H9 (cell line): ENCODE results near the gene ATP10B. TPM values are rescaled to one million over a fixed set of nuclear protein-coding genes. Genes with fewer than 3 reads are reported as not detected.

Experiments used
- DNase-seq: peaks from one replicate; pipeline ENCODE4 v3.0.0-alpha.2; 2017
- H2AFZ ChIP-seq: one replicate; pipeline ENCODE4 v1.6.1; 2013; ENCODE audit warnings: mild to moderate bottlenecking, low read length, control low read depth, moderate library complexity
- H2AK5ac ChIP-seq: 2 replicates; pipeline ENCODE4 v1.6.1; 2013; ENCODE audit warnings: low read length, control low read depth, mixed read lengths; ENCODE audit not compliant: insufficient read length
- H2BK120ac ChIP-seq: one replicate; pipeline ENCODE4 v1.6.1; 2013; ENCODE audit warnings: low read depth, mild to moderate bottlenecking, low read length, control low read depth, inconsistent platforms; ENCODE audit not compliant: poor library complexity, severe bottlenecking
- H2BK12ac ChIP-seq: 2 replicates; pipeline ENCODE4 v1.6.1; 2013; ENCODE audit warnings: low read length, control low read depth, mixed read lengths, low read depth; ENCODE audit not compliant: insufficient read length
- H2BK15ac ChIP-seq: 2 replicates; pipeline ENCODE4 v1.6.1; 2013; ENCODE audit warnings: low read depth, low read length, control low read depth
- H2BK20ac ChIP-seq: one replicate; pipeline ENCODE4 v1.6.1; 2013; ENCODE audit warnings: low read depth, mild to moderate bottlenecking, low read length, control low read depth, inconsistent platforms; ENCODE audit not compliant: poor library complexity, severe bottlenecking
- H2BK5ac ChIP-seq: 2 replicates; pipeline ENCODE4 v1.6.1; 2013; ENCODE audit warnings: low read length, control low read depth, mixed read lengths; ENCODE audit not compliant: insufficient read length
- H3K14ac ChIP-seq: 2 replicates; pipeline ENCODE4 v1.6.1; 2013; ENCODE audit warnings: low read length, control low read depth; ENCODE audit not compliant: insufficient read depth
- H3K18ac ChIP-seq: 2 replicates; pipeline ENCODE4 v1.6.1; 2013; ENCODE audit warnings: low read depth, mild to moderate bottlenecking, mixed read lengths, low read length, control low read depth; ENCODE audit not compliant: insufficient read length
- H3K23ac ChIP-seq: 2 replicates; pipeline ENCODE4 v1.6.1; 2013; ENCODE audit warnings: low read length, control low read depth, mixed read lengths, low read depth; ENCODE audit not compliant: insufficient read length
- H3K23me2 ChIP-seq: 2 replicates; pipeline ENCODE4 v1.6.1; 2013; ENCODE audit warnings: low read depth, mild to moderate bottlenecking, mixed read lengths, low read length, control low read depth; ENCODE audit not compliant: insufficient read length, poor library complexity, severe bottlenecking
- H3K27ac ChIP-seq: 2 replicates; pipeline ENCODE4 v1.5.1; 2013; ENCODE audit warnings: low read length, control low read depth, mixed read lengths, low read depth; ENCODE audit not compliant: insufficient read length
- H3K27me3 ChIP-seq: 2 replicates; pipeline ENCODE4 v1.6.1; 2013; ENCODE audit warnings: low read length, control low read depth, inconsistent platforms; ENCODE audit not compliant: insufficient read depth
- H3K4ac ChIP-seq: 2 replicates; pipeline ENCODE4 v1.6.1; 2013; ENCODE audit warnings: low read depth, mild to moderate bottlenecking, control low read depth, inconsistent platforms, low read length, moderate library complexity
- H3K4me1 ChIP-seq: 2 replicates; pipeline ENCODE4 v1.6.1; 2013; ENCODE audit warnings: low read length, control low read depth, inconsistent platforms; ENCODE audit not compliant: insufficient read depth
- H3K4me2 ChIP-seq: 2 replicates; pipeline ENCODE4 v1.6.1; 2013; ENCODE audit warnings: low read length, control low read depth, mixed read lengths; ENCODE audit not compliant: insufficient read length, insufficient read depth
- H3K56ac ChIP-seq: 2 replicates; pipeline ENCODE4 v1.6.1; 2013; ENCODE audit warnings: low read depth, mild to moderate bottlenecking, mixed read lengths, low read length, control low read depth; ENCODE audit not compliant: insufficient read length
- H3K79me1 ChIP-seq: 2 replicates; pipeline ENCODE4 v1.6.1; 2013; ENCODE audit warnings: low read depth, mild to moderate bottlenecking, moderate library complexity, low read length, control low read depth, inconsistent platforms; ENCODE audit not compliant: insufficient read depth, poor library complexity, severe bottlenecking
- H3K79me2 ChIP-seq: 2 replicates; pipeline ENCODE4 v1.6.1; 2013; ENCODE audit warnings: low read length, control low read depth, inconsistent platforms; ENCODE audit not compliant: insufficient read depth
- H3K9ac ChIP-seq: 2 replicates; pipeline ENCODE4 v1.6.1; 2013; ENCODE audit warnings: low read length, control low read depth, mixed read lengths; ENCODE audit not compliant: insufficient read length; ENCODE audit errors: extremely low read depth
- H3K9me3 ChIP-seq: one replicate; pipeline ENCODE4 v1.6.1; 2013; ENCODE audit warnings: low read depth, low read length, inconsistent platforms; ENCODE audit not compliant: control insufficient read depth
- H3T11ph ChIP-seq: one replicate; pipeline ENCODE4 v1.6.1; 2013; ENCODE audit warnings: mild to moderate bottlenecking, low read length, control low read depth, inconsistent platforms
- H4K20me1 ChIP-seq: one replicate; pipeline ENCODE4 v1.6.1; 2013; ENCODE audit not compliant: control insufficient read depth, insufficient read length, insufficient read depth
- H4K5ac ChIP-seq: 2 replicates; pipeline ENCODE4 v1.6.1; 2013; ENCODE audit warnings: low read depth, mild to moderate bottlenecking, mixed read lengths, low read length, control low read depth; ENCODE audit not compliant: insufficient read length
- H4K8ac ChIP-seq: replicated peaks from 2 replicates; pipeline ENCODE4 v1.6.1; 2013; ENCODE audit warnings: low read length, control low read depth, mixed read lengths, low read depth; ENCODE audit not compliant: insufficient read length
- H4K91ac ChIP-seq: 2 replicates; pipeline ENCODE4 v1.6.1; 2013; ENCODE audit warnings: low read depth, mild to moderate bottlenecking, moderate library complexity, mixed read lengths, low read length, control low read depth; ENCODE audit not compliant: insufficient read length
- H3K27ac Mint-ChIP-seq, 3 experiments: 2 replicates in 2 of 3; 3 replicates in 1 of 3; pipeline ENCODE4 v1.8.0; 2020 to 2021; ENCODE audit warnings: mixed read lengths in 3 of 3, mild to moderate bottlenecking in 1 of 3, moderate library complexity in 1 of 3
- H3K27me3 Mint-ChIP-seq: 2 replicates; pipeline ENCODE4 v1.8.0; 2021; ENCODE audit warnings: low read depth, mild to moderate bottlenecking, moderate library complexity, mixed read lengths
- H3K36me3 Mint-ChIP-seq, 3 experiments: 2 replicates in 2 of 3; 3 replicates in 1 of 3; pipeline ENCODE4 v1.8.0; 2020 to 2021; ENCODE audit warnings: low read depth in 3 of 3, mixed read lengths in 3 of 3; ENCODE audit not compliant: insufficient read depth in 1 of 3
- H3K4me1 Mint-ChIP-seq, 2 experiments: 2 replicates each; pipeline ENCODE4 v1.8.0; 2020; ENCODE audit warnings: mixed read lengths in 2 of 2
- H3K4me3 Mint-ChIP-seq, 2 experiments: 2 replicates in 1 of 2; 3 replicates in 1 of 2; pipeline ENCODE4 v1.8.0; 2020 to 2021; ENCODE audit warnings: mild to moderate bottlenecking in 2 of 2, mixed read lengths in 2 of 2, moderate library complexity in 1 of 2
- H3K9me3 Mint-ChIP-seq, 2 experiments: 2 replicates in 1 of 2; 3 replicates in 1 of 2; pipeline ENCODE4 v1.8.0; 2020; ENCODE audit warnings: mild to moderate bottlenecking in 2 of 2, mixed read lengths in 2 of 2, moderate library complexity in 1 of 2
- WGBS: extraction: QIAGEN DNeasy Blood & Tissue Kit; methylation state at CpG from one replicate; pipeline ENCODE4 v1.1.7; 2013; ENCODE audit warnings: missing lambda C conversion rate, low lambda C conversion rate, mixed read lengths; ENCODE audit not compliant: insufficient read length; ENCODE audit errors: extremely low coverage; 5-methylcytosine and 5-hydroxymethylcytosine counted together
- total RNA-seq: library from RNA; stranded (reverse); gene quantifications from 2 replicates; pipeline ENCODE4 v1.2.1, GENCODE V29; 2021
- TF ChIP-seq, protein P1 (sequence below): fragments of 200-600 bp; sonication (generic); conservative IDR thresholded peaks from 3 replicates; pipeline ENCODE4 v1.8.0; 2021; ENCODE audit warnings: antibody characterized with exemption, mild to moderate bottlenecking

The ATP10B gene
- total RNA-seq, 1 experiment from 2014 or later = 0.42 TPM

DNA sequence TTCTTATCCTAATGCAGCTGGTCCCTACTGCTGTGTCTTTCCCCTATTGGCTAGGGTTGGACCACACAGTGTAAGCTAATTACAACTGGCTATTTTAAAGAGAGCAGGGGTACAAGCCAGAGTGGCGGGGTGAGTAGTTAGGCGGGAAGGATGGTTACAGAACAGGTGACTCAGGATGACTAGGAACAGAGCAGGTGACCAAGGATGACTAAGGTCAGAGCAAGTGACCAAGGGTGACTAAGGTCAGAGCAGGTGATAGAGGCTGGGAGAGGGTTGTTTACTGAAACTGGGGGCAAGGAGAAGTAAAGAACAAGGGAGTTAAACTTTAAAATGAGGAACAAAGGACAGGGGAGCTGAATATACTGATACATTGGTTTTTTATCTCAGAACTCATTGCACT lies 304.9 kb downstream of the ATP10B start:
- H3K27ac ChIP-seq = no peak overlapping the region
- no peak overlapping the region for H3K4me2 ChIP-seq
- H3K4me3 Mint-ChIP-seq = no peak overlapping the region
- no peak overlapping the region for H2BK20ac ChIP-seq
- no peaks in the 10 kb centered on the region for H3K36me3 Mint-ChIP-seq
- H3K27me3 ChIP-seq = no peaks in the 10 kb centered on the region
- no peak overlapping the region for H4K5ac ChIP-seq
- WGBS = no CpG with 5 or more reads among the region's 2 CpGs
- no peak overlapping the region for H3K56ac ChIP-seq
- no peak overlapping the region for H3K18ac ChIP-seq
- no peak overlapping the region for H3T11ph ChIP-seq
- no peak overlapping the region for H2BK120ac ChIP-seq
- no peak overlapping the region for H3K14ac ChIP-seq
- H4K20me1 ChIP-seq = no peaks in the 10 kb centered on the region
- H2BK12ac ChIP-seq = no peak overlapping the region
- no peaks in the 10 kb centered on the region for H3K9me3 Mint-ChIP-seq
- H3K9ac ChIP-seq = no peak overlapping the region
- H2AK5ac ChIP-seq = no peak overlapping the region
- TF ChIP-seq, protein P1, sequence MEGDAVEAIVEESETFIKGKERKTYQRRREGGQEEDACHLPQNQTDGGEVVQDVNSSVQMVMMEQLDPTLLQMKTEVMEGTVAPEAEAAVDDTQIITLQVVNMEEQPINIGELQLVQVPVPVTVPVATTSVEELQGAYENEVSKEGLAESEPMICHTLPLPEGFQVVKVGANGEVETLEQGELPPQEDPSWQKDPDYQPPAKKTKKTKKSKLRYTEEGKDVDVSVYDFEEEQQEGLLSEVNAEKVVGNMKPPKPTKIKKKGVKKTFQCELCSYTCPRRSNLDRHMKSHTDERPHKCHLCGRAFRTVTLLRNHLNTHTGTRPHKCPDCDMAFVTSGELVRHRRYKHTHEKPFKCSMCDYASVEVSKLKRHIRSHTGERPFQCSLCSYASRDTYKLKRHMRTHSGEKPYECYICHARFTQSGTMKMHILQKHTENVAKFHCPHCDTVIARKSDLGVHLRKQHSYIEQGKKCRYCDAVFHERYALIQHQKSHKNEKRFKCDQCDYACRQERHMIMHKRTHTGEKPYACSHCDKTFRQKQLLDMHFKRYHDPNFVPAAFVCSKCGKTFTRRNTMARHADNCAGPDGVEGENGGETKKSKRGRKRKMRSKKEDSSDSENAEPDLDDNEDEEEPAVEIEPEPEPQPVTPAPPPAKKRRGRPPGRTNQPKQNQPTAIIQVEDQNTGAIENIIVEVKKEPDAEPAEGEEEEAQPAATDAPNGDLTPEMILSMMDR = no peak
- H3K79me2 ChIP-seq = no peaks in the 10 kb centered on the region
- H3K23ac ChIP-seq = no peak overlapping the region
- H3K23me2 ChIP-seq = no peaks in the 10 kb centered on the region
- H3K27ac Mint-ChIP-seq = no peak overlapping the region
- no peak overlapping the region for H2AFZ ChIP-seq
- no peak overlapping the region for H3K4ac ChIP-seq
- H4K91ac ChIP-seq = no peak overlapping the region
- peaks cover 0 to 8% of the 10 kb centered on the region in 2 experiments; a peak in 2 of 4 replicates for H3K4me1 Mint-ChIP-seq
- no peaks in the 10 kb centered on the region for H3K79me1 ChIP-seq
- no peaks in the 10 kb centered on the region for H3K9me3 ChIP-seq
- H3K4me1 ChIP-seq = no peaks in the 10 kb centered on the region
- H2BK15ac ChIP-seq = no peak overlapping the region
- no peak overlapping the region for H4K8ac ChIP-seq
- no peak for DNase-seq
- peaks cover 3% of the 10 kb centered on the region for H3K27me3 Mint-ChIP-seq
- no peak overlapping the region for H2BK5ac ChIP-seq
